Naive B cell (primary cell): ENCODE measurements around the gene CYP11A1. TPM values are rescaled to one million over a fixed set of nuclear protein-coding genes. Genes with fewer than 3 reads are reported as not detected.

Source experiments
- ATAC-seq, 2 donors: fragments of 150-1000 bp; cut with Tn5 transposase; 2 replicates each; pipeline ENCODE4 v1.10.0; 2021; ENCODE audit warnings: low read depth in 2 of 2, mild to moderate bottlenecking in 2 of 2, moderate library complexity in 2 of 2
- DNase-seq: peaks from one replicate; pipeline ENCODE4 v3.0.0; 2022
- H3K27ac Mint-ChIP-seq, 6 donors: one replicate each; pipeline ENCODE4 v1.8.0; 2020 to 2022; ENCODE audit warnings: mild to moderate bottlenecking in 6 of 6, mixed read lengths in 6 of 6, moderate library complexity in 5 of 6, inconsistent platforms in 2 of 6
- H3K27me3 Mint-ChIP-seq, 3 donors: one replicate each; pipeline ENCODE4 v1.8.0; 2021 to 2022; ENCODE audit warnings: mixed read lengths in 3 of 3, mild to moderate bottlenecking in 1 of 3
- H3K36me3 Mint-ChIP-seq, 2 donors: one replicate each; pipeline ENCODE4 v1.8.0; 2020 to 2022; ENCODE audit warnings: mixed read lengths in 2 of 2, inconsistent platforms in 1 of 2, mild to moderate bottlenecking in 1 of 2
- H3K4me1 Mint-ChIP-seq, 3 donors: one replicate each; pipeline ENCODE4 v1.8.0; 2020 to 2022; ENCODE audit warnings: mixed read lengths in 3 of 3, inconsistent platforms in 1 of 3, mild to moderate bottlenecking in 1 of 3, moderate library complexity in 1 of 3
- H3K4me3 Mint-ChIP-seq, 8 donors: one replicate each; pipeline ENCODE4 v1.8.0; 2020 to 2022; ENCODE audit warnings: mild to moderate bottlenecking in 8 of 8, mixed read lengths in 8 of 8, moderate library complexity in 8 of 8, inconsistent platforms in 2 of 8
- H3K9me3 Mint-ChIP-seq, 7 donors: one replicate each; pipeline ENCODE4 v1.8.0; 2020 to 2022; ENCODE audit warnings: mixed read lengths in 7 of 7, mild to moderate bottlenecking in 5 of 7, inconsistent platforms in 2 of 7, moderate library complexity in 1 of 7
- polyA plus RNA-seq, 6 donors: library from polyadenylated mRNA; unstranded; fragments of 300-500 nt; fragmentation: Illumina TruSeq; gene quantifications; one replicate each; pipeline ENCODE4 v1.2.3, GENCODE V29; 2021; ENCODE audit warnings: low read depth in 6 of 6

Gene CYP11A1
- polyA plus RNA-seq, result not detected

- Mint-ChIP-seq H3K27me3 (peaks cover 42 to 81% (median 56%) of the 10 kb centered on the region in 3 donors), H3K27ac (peak within 1 kb of the TSS in 1 of 6 donors; percentile 18), H3K4me3 (peak within 1 kb of the TSS; percentile 16 to 70 (median 64)), H3K9me3 (no peaks in the 10 kb centered on the region), H3K36me3 (no peaks in the 10 kb centered on the region), H3K4me1 (peaks cover 2 to 7% (median 3%) of the 10 kb centered on the region in 3 donors)
- DNase-seq (no peak), ATAC-seq (no peak)
Observed at GRCh38 chr15:74367296-74367854, at the start of gene CYP11A1. CYP11A1 (minus strand) TSS chr15:74367646; CDS start chr15:74367585, 61 bp downstream.

GRCh38 chr15:74417225-74417624, 49.8 kb upstream of the CYP11A1 start:
- no peak for DNase-seq
- peak overlapping the region in 2 of 6 donors; percentile 65 to 74 for H3K27ac Mint-ChIP-seq
- no peak overlapping the region for H3K4me3 Mint-ChIP-seq
- no peaks in the 10 kb centered on the region for H3K27me3 Mint-ChIP-seq
- H3K9me3 Mint-ChIP-seq, result no peaks in the 10 kb centered on the region
- ATAC-seq, result no peak
- H3K4me1 Mint-ChIP-seq, result peaks cover 40 to 44% (median 41%) of the 10 kb centered on the region in 3 donors
- H3K36me3 Mint-ChIP-seq, result peaks cover 6 to 42% of the 10 kb centered on the region in 2 donors

GRCh38 chr15:74415966-74416916, 48.8 kb upstream of the CYP11A1 start:
- peak overlapping the region in 1 of 8 donors; percentile 67 for H3K4me3 Mint-ChIP-seq
- no peaks in the 10 kb centered on the region for H3K27me3 Mint-ChIP-seq
- no peaks in the 10 kb centered on the region for H3K9me3 Mint-ChIP-seq
- DNase-seq, result no peak
- H3K36me3 Mint-ChIP-seq, result peaks cover 6 to 52% of the 10 kb centered on the region in 2 donors
- H3K4me1 Mint-ChIP-seq, result peaks cover 30 to 34% (median 31%) of the 10 kb centered on the region in 3 donors
- peak overlapping the region in 3 of 6 donors; percentile 59 to 90 (median 74) for H3K27ac Mint-ChIP-seq
- no peak for ATAC-seq

DNA sequence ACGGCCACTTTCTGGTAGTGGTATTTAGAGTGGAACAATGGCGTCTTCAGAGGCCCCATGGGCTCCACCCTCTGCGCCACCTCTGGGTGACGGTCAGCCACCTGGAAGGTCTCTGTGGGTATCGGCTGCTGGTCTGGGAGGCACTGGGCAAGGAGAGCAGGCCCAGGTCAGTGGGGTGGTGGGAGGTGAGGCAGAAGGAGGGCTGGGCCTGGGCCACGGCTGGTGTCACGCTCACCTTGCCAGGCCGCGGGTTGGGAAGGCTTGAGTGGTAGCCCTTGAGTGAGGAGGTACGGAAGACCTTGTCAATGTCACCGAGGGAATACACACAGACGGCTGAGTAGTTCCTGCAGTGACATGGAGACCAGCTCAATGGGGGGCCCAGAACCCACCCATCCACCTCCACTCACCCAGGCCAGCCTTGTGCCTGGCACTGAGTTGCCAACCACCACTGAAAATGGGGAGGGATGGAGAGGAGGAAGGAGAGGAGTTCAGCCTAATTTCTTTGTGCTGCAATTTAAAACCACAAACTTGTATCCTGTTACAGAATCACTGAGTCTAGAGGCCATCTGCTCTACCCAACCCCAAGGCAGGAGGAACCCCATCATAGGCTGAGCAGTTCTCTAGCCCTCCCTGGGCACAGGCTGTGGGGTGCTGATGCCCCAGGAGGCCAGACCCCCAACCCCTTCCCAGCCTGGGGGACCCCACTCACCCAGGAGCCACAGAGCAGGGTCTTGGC, 47.3 kb upstream of the CYP11A1 start:
- no peaks in the 10 kb centered on the region for H3K27me3 Mint-ChIP-seq
- H3K9me3 Mint-ChIP-seq, result no peaks in the 10 kb centered on the region
- no peak for DNase-seq
- ATAC-seq, result no peak
- peaks cover 6 to 61% of the 10 kb centered on the region in 2 donors for H3K36me3 Mint-ChIP-seq
- peaks cover 16 to 25% (median 20%) of the 10 kb centered on the region in 3 donors for H3K4me1 Mint-ChIP-seq
- peak overlapping the region in 2 of 8 donors; percentile 23 to 44 for H3K4me3 Mint-ChIP-seq
- H3K27ac Mint-ChIP-seq, result peak overlapping the region in 3 of 6 donors; percentile 74 to 82 (median 76)

DNA sequence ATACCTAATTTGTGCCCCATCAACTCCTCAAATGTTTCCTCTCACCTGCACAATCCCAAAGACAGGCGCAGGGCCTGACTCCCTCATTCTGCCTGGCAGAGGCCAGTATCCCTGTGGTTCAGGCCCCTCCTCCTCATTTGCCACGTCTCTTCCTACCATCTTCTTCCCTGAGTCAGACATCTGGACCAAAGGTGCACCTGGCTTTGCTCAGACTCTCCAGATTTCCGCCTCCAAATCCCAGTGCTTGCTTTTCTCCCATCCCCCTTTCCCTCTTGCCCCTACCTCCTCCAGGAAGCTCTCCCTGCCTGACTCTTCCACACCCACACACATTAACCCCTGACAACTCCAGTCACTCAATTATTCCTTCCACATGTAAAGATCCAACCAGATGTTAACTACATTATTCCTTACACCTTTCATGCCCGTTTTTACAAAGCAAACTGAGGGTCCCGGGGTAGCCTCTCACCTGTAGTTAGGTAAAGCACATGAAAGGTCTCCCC, 46.7 kb upstream of the CYP11A1 start:
- H3K27ac Mint-ChIP-seq, result peak overlapping the region in 3 of 6 donors; percentile 59 to 84 (median 82)
- H3K27me3 Mint-ChIP-seq, result no peaks in the 10 kb centered on the region
- no peak for ATAC-seq
- H3K36me3 Mint-ChIP-seq, result peaks cover 6 to 61% of the 10 kb centered on the region in 2 donors
- no peak for DNase-seq
- H3K4me1 Mint-ChIP-seq, result peaks cover 15 to 21% (median 19%) of the 10 kb centered on the region in 3 donors
- no peak overlapping the region for H3K4me3 Mint-ChIP-seq
- H3K9me3 Mint-ChIP-seq, result no peaks in the 10 kb centered on the region

DNA sequence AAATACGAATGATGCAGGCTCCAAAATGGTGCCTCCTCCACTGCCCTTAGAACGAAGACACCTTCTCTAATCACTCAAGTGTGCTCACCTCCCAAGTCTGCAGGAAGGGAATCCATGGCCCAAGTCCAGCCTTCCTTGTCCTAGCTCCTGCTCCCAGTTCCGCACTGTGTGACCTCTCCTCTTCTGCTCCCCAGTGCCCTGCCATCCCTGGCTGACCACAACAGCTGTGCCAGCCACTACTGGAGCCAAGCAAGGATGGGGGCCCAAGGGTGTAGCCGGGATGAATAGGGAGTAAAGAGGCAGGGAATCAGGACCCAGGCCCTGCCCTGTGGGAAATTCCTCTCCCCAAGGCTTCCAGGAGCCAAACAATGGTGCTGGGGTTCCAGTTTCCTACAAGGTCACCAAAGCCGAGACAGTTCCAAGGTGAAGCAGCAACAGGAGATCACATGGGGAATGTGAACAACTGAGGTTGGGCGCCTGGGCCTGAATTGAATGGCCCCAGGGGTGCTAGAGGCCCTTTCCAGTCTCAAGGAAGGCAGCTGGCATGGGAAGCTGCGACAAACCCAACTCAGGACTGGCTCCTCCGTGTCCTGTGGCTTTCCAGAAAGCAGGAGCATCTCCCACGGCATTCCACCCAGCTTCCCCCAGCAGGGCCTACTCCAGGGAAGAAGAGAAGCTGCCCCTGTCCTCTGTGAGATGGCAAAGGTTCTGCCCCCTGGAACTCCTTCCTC, 46.1 kb upstream of the CYP11A1 start:
- ATAC-seq, result no peak
- DNase-seq, result no peak
- Mint-ChIP-seq H3K27me3 (no peaks in the 10 kb centered on the region), H3K9me3 (no peaks in the 10 kb centered on the region), H3K27ac (peak overlapping the region in 1 of 6 donors; percentile 59), H3K4me3 (no peak overlapping the region), H3K36me3 (peaks cover 6 to 61% of the 10 kb centered on the region in 2 donors), H3K4me1 (peaks cover 14 to 23% (median 22%) of the 10 kb centered on the region in 3 donors)

DNA sequence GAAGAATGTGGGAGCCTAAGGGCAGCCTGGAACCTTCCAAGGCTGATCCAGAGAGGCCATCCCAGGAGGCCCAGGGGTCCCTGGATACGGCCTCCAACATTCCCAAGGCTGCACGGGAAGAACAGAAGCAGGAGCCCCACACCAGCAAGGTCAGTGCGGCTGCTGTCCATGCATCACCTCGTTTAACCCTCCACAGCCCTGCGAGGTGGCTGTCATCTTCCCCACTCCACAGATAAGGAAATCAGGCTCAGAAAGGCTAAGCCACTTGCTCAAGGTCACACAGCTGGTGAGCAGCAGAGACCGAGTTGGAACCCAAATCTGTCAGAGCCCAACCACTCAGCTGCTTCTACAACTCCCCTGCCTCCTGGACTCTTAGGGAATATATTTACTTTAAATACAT, 44.7 kb upstream of the CYP11A1 start:
- peak overlapping the region in 1 of 6 donors; percentile 36 for H3K27ac Mint-ChIP-seq
- no peak overlapping the region for H3K4me3 Mint-ChIP-seq

GRCh38 chr15:74411686-74412085, 44.2 kb upstream of the CYP11A1 start:
- DNase-seq (no peak), ATAC-seq (no peak)
- H3K4me3 Mint-ChIP-seq, result peak overlapping the region in 1 of 8 donors; percentile 41
- H3K27ac Mint-ChIP-seq, result peak overlapping the region in 3 of 6 donors; percentile 24 to 36 (median 25)
- no peaks in the 10 kb centered on the region for H3K27me3 Mint-ChIP-seq
- H3K9me3 Mint-ChIP-seq, result no peaks in the 10 kb centered on the region
- H3K36me3 Mint-ChIP-seq, result peaks cover 6 to 60% of the 10 kb centered on the region in 2 donors
- peaks cover 24 to 38% (median 25%) of the 10 kb centered on the region in 3 donors for H3K4me1 Mint-ChIP-seq

More for the DNA sequence above, 44.7 kb upstream of the CYP11A1 start:
- no peak for DNase-seq
- Mint-ChIP-seq H3K4me1 (peaks cover 20 to 33% (median 21%) of the 10 kb centered on the region in 3 donors), H3K27me3 (no peaks in the 10 kb centered on the region), H3K9me3 (no peaks in the 10 kb centered on the region), H3K36me3 (peaks cover 6 to 61% of the 10 kb centered on the region in 2 donors)
- ATAC-seq, result no peak

GRCh38 chr15:74410502-74410901, 43.1 kb upstream of the CYP11A1 start:
- no peak overlapping the region for H3K4me3 Mint-ChIP-seq

DNA sequence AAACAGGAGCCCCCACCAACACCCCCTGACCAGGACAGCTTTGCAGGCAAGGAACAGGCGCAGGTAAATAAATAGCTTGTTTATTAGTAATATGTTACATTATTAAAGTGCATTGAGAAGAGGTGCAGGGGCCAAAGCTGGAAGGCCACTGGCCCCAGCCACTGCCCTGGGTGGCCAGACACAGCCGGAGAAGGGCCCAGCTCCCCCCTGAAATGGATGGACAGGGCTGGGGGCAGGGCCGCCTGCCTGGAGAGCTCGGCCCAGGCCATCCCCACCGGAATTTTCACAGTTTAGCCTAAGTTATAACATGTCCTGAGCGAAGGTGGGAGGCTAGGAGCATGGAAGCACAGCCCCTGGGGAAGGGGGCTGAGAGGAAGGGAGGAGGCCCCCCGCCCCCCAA, 41.8 kb upstream of the CYP11A1 start:
- ATAC-seq, result no peak
- peak overlapping the region in 2 of 6 donors; percentile 59 to 82 for H3K27ac Mint-ChIP-seq
- no peak overlapping the region for H3K4me3 Mint-ChIP-seq
- H3K27me3 Mint-ChIP-seq, result no peaks in the 10 kb centered on the region
- no peak for DNase-seq
- H3K9me3 Mint-ChIP-seq, result no peaks in the 10 kb centered on the region
- H3K4me1 Mint-ChIP-seq, result peaks cover 30 to 44% (median 33%) of the 10 kb centered on the region in 3 donors
- peaks cover 0 to 37% of the 10 kb centered on the region in 2 donors for H3K36me3 Mint-ChIP-seq

More at GRCh38 chr15:74410502-74410901, 43.1 kb upstream of the CYP11A1 start:
- no peak for ATAC-seq
- H3K9me3 Mint-ChIP-seq, result no peaks in the 10 kb centered on the region
- H3K27me3 Mint-ChIP-seq, result no peaks in the 10 kb centered on the region
- H3K27ac Mint-ChIP-seq, result no peak overlapping the region
- H3K36me3 Mint-ChIP-seq, result peaks cover 0 to 48% of the 10 kb centered on the region in 2 donors
- H3K4me1 Mint-ChIP-seq, result peaks cover 29 to 32% (median 31%) of the 10 kb centered on the region in 3 donors
- DNase-seq, result no peak

GRCh38 chr15:74408815-74409214, 41.4 kb upstream of the CYP11A1 start:
- Mint-ChIP-seq H3K4me3 (no peak overlapping the region), H3K27ac (peak overlapping the region in 4 of 6 donors; percentile 32 to 88 (median 64)), H3K36me3 (peaks cover 0 to 33% of the 10 kb centered on the region in 2 donors), H3K9me3 (no peaks in the 10 kb centered on the region), H3K4me1 (peaks cover 31 to 46% (median 37%) of the 10 kb centered on the region in 3 donors), H3K27me3 (no peaks in the 10 kb centered on the region)
- ATAC-seq (no peak), DNase-seq (no peak)

GRCh38 chr15:74408385-74408784, 40.9 kb upstream of the CYP11A1 start:
- Mint-ChIP-seq H3K4me1 (peaks cover 35 to 50% (median 41%) of the 10 kb centered on the region in 3 donors), H3K4me3 (no peak overlapping the region), H3K36me3 (peaks cover 0 to 30% of the 10 kb centered on the region in 2 donors), H3K9me3 (no peaks in the 10 kb centered on the region), H3K27ac (peak overlapping the region in 3 of 6 donors; percentile 32 to 88 (median 70)), H3K27me3 (no peaks in the 10 kb centered on the region)
- no peak for ATAC-seq
- no peak for DNase-seq
